GM18861 (cell line): ENCODE measurements around the gene NPPA.
"Not testable (repeated sequence)": the region's sequence is repeated elsewhere in the genome, so short reads cannot be mapped to it uniquely, and the experiment has no call there.

ENCODE experiments used
- ATAC-seq: cut with Tn5 transposase; IDR thresholded peaks from one replicate; pipeline ENCODE4 v1.9.1; 2021; ENCODE audit not compliant: unreplicated experiment

Gene NPPA

GRCh38 chr1:11847667-11848372 is at the start of gene NPPA:
NPPA (minus strand) TSS chr1:11847783; CDS start chr1:11847684, 99 bp downstream.
- ATAC-seq = no peak

- not testable (repeated sequence) for ATAC-seq
Measured at GRCh38 chr1:11894501-11894900, 46.9 kb upstream of the NPPA start.

- no peak for ATAC-seq
Measured at GRCh38 chr1:11893907-11894251, 46.3 kb upstream of the NPPA start.

- no peak for ATAC-seq
Measured at GRCh38 chr1:11891433-11892186, 44.0 kb upstream of the NPPA start.

DNA sequence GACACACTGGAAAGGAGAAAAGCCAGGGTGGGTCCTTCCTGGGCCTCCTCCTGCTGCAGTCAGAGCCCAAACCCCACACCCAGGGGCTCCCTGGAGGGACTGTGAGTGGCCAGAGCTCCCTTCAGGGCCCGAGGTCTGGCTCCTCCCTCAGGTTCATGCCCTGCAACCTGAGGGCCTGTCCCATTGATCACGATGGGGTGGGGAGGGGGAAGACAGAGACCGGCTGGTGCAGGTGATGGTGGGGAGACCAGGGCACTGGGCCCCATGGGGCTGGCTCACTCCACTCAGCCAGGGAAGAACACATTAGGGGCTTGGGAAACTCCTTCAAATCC is 41.3 kb upstream of the NPPA start:
- no peak for ATAC-seq

GRCh38 chr1:11888206-11888876 is 40.8 kb upstream of the NPPA start:
- no peak for ATAC-seq

- no peak for ATAC-seq
Measured at GRCh38 chr1:11887666-11888007, 40.1 kb upstream of the NPPA start.

DNA sequence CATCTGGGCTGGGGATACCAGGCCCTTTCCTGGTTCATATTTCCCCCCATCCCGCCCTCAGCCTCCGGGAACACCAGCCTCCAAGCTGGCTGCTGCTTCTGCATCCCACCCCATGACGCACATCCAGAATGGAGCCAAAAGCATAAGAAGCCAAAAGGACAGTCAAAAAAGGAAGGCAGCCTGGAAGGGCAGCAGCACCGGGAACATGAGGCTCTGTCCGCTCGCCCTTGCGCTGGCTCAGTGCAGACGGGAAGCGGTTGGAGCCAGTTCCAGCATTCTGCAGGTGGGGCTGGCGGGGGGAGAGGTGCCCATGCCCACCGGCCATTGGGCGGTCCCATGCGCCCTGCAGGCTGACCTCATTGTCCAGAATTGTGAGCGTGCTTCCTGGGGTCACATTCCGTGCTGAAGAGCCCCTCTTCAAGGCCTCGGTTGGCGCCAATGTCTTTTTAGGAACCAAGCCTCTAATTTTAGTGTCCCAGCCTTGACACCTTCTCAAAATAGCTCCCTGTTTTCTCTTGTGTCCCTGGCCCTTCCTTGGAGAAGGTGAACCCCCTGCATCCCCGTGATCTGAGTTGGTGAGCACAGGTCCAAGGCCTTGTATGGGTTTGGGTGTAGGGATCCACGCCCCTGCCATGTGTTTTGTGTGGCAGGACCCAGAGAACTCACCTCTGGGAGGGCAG is 39.5 kb upstream of the NPPA start:
- no peak for ATAC-seq

DNA sequence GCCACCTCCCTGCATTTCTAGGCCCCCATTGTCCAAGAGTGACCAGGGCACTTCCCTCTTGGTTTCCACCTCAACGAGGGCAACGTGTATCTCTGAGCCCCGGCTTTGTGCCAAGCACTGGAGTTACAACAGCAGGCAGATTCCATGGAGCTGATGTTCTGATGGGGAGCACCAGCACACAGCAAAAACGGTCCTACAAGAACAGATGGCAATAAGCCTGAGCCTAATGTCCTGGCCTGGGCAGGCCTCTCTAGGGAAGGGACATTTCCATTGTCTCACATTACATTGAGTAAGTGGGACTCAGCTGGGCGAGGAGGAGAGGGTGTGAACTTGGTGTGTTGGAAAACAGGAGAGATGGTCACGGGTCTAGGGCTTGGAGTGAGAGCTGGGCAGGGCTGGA is 38.3 kb upstream of the NPPA start:
- ATAC-seq = no peak

DNA sequence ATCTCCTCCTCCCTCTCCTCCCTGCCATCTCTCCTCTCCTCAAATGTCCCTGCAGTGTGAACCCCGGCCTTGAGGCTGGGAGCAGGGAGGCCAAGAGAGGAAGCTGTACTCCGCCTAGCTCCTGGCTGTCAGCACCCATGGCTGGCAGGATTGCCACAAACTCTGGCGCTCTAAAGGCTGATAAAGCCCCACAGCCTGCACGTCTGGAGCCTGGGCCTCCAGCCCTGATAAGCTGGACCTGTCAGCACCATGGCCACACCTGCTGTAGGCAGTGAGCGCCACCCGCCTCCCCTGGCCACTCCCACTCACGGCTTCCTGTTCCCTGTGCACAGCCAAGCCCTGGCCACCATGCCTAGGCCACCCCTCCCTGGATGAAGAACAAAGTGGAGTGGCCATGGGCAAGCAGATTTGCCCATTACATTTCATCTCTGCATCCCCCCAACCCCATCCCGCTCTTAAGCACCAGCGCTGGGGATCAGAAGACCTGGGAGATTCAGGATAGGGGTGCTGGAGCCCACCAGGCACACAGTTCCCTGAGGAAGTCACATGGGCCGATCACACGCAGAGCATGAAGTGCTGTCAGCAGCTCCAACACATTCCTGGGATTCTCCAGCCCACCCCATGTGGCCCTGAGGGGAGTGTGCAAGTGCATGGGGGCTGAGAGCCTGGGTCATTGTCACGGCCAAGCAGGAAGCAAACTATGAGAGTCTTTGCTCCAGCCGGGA is 35.4 kb upstream of the NPPA start:
- ATAC-seq = no peak

DNA sequence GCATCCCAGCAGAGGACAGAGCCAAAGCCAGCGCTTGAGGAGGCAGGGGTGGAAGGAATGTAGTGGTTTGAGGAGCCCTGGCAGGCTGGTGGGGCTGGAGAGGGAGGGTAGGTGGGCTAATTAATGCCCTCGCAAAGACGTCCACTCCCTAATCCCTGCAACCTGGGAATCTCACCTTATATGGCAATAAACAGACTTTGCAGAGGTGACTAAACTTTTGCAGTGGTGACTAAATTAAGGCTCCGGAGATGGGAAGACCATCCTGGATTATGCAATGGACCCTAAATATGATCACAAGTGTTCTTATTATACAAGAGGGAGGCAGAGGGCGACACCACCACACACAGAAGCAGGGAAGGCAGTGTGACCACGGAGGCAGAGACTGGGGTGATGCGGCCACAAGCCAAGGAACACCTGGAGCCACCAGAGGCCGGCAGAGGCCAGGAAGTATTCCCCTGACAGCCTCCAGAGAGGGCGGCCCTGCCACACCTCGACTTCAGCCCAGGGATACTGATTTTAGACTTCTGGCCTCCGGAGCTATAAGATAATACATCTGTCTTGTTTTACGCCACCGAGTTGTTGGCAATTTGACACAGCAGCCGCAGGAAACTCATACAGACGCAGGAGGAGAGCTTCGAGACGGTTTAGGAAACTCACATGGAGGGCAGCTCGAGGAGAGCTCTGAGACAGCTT is 34.3 kb upstream of the NPPA start:
- ATAC-seq = no peak

GRCh38 chr1:11880911-11881748 is 33.5 kb upstream of the NPPA start:
- ATAC-seq = no peak

DNA sequence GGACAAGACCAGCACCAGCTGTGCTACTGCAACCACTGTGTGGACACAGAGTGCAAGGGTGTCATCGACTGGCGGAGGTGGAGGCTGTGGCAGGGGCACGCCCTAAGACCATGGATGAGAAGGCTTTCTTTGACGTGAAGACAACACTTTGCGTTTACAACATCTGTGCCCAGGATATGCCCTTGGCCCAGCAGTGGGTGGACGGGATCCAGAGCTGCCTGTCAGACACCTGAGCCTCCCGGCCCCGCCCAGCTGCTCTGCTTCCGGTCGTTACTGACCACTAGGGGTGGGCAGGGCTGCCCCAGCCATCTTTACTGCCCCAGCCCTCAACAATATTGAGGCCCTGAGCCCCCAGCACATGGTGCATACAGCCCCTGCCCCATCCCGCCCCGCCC is 32.6 kb upstream of the NPPA start:
- ATAC-seq = no peak

GRCh38 chr1:11879311-11880180 is 32.0 kb upstream of the NPPA start:
- no peak for ATAC-seq

DNA sequence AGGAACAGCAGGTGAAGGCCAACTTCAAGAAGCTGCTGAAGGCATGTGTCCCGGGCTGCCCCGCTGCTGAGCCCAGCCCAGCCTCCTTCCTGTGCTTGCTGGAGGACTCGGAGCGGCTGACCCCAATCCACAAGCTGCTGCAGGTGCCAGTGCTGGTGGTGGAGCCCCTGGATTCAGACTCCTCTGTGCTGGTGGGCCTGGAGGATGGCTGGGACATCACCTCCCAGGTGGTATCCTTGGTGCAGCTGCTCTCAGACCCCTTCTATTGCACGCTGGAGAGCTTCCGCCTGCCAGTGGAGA is 31.3 kb upstream of the NPPA start:
- ATAC-seq = no peak

DNA sequence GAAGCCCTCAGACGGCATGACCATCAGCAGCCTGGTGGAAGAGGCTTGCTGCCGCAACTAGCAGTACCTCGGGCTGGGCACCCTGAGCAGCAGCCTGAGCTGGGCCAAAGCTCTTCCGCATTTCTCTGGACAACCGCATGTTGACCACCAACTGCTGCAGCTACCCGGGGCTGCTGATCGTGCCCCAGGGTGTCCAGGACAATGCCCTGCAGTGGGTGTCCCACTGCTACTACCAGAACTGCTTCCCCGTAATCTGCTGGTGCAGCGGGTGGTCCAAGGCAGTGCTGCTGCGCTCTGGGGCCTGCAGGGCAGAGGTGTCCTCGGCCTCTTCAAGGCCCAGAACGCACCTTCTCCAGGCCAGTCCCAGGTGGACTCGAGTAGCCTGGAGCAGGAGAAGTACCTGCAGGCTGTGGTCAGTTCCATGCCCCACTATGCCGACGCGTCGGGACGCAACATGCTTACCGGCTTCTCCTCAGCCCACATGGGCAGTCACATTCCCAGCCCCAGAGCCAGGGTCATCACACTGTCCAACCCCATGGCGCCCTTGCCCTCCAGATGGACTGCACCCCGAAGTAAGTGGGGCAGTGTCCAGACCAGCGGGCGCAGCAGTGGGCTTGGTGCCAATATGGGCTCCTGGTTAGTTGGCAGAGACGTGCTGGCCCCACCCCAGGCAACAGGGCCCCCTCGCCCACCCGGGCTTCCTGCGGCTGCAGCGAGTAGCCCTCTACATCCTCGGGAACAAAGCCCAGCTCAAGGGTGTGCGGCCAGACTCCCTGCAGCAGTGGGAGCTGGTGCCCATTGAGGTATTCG is 30.7 kb upstream of the NPPA start:
- no peak for ATAC-seq

GRCh38 chr1:11877074-11877473 is 29.5 kb upstream of the NPPA start:
- no peak for ATAC-seq

DNA sequence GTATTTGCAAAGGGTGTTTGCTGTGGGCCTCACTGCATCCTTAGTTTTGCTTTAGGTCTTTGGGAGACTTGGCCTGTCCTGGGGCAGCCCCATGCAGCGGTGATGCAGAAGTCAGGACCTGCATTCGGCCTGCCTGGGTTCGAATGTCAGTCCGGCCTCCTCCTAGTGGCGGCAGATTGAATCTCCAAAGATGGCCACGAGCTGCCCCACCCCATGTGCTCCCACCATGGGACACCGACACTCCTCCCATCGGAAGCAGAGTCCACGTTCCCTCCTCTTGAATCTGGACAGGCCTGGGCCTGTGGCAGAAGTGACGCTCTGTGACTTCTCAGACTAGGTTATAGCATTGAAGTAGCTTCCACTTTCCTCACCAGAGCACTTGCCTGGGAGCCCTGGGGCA is 27.5 kb upstream of the NPPA start:
- no peak for ATAC-seq
